Breast epithelium (tissue), 3 donors: Measurements from ENCODE around the gene HOXB4.

ENCODE experiments used
- CTCF ChIP-seq, 3 donors: fragments of 450-650 bp; IDR thresholded peaks; one replicate each; pipeline ENCODE4 v1.5.1; 2016 to 2017; ENCODE audit warnings: antibody characterized with exemption in 3 of 3, mild to moderate bottlenecking in 3 of 3, moderate library complexity in 3 of 3
- POLR2AphosphoS5 ChIP-seq, 3 donors: sonication (generic); formaldehyde crosslinking; IDR thresholded peaks; one replicate each; pipeline ENCODE4 v1.6.1; 2017; ENCODE audit warnings: antibody characterized with exemption in 3 of 3

- TF ChIP-seq CTCF (IDR thresholded peaks at IDR 0.05) (no peak), POLR2AphosphoS5 (IDR thresholded peaks at IDR 0.05) (no peak)
Measured at GRCh38 chr17:48583708-48584222, 5.6 kb upstream of the HOXB4 start.
